HK-2 (cell line): ENCODE measurements around the gene AP4B1.

Source experiments
- DNase-seq: peaks from one replicate; pipeline ENCODE4 v3.0.0-alpha.2; 2018; ENCODE audit not compliant: unreplicated experiment

The AP4B1 gene

GRCh38 chr1:113930499-113931161, 26.0 kb upstream of the AP4B1 start:
- peak; percentile 37 for DNase-seq

- peak; percentile 56 for DNase-seq
Measured at GRCh38 chr1:113929750-113930498, 25.3 kb upstream of the AP4B1 start.

GRCh38 chr1:113928941-113929749, 24.5 kb upstream of the AP4B1 start, which contains the start of gene HIPK1:
Gene HIPK1 (plus strand): TSS chr1:113929324.
- peak; percentile 88 for DNase-seq

GRCh38 chr1:113928187-113928930, 23.8 kb upstream of the AP4B1 start:
- no peak for DNase-seq

GRCh38 chr1:113924473-113924872, 19.9 kb upstream of the AP4B1 start:
- no peak for DNase-seq

GRCh38 chr1:113922957-113923356, 18.4 kb upstream of the AP4B1 start:
- DNase-seq = no peak

GRCh38 chr1:113918243-113918642, 13.6 kb upstream of the AP4B1 start:
- DNase-seq = no peak

- no peak for DNase-seq
Measured at GRCh38 chr1:113917400-113918082, 12.9 kb upstream of the AP4B1 start.

- DNase-seq = no peak
Measured at GRCh38 chr1:113916974-113917373, 12.4 kb upstream of the AP4B1 start.

GRCh38 chr1:113913887-113914664, 9.5 kb upstream of the AP4B1 start:
- no peak for DNase-seq

- DNase-seq = no peak
Measured at GRCh38 chr1:113913312-113913668, 8.7 kb upstream of the AP4B1 start.

- DNase-seq = peak; percentile 39
Measured at GRCh38 chr1:113912594-113913311, 8.2 kb upstream of the AP4B1 start.

GRCh38 chr1:113905435-113905861, 849 bp upstream of the AP4B1 start:
- no peak for DNase-seq

GRCh38 chr1:113904293-113904673, 316 bp downstream of the AP4B1 start:
- DNase-seq = peak; percentile 15

GRCh38 chr1:113903501-113904292, 902 bp downstream of the AP4B1 start:
- no peak for DNase-seq

GRCh38 chr1:113901191-113901590, 3.4 kb downstream of the AP4B1 start:
- no peak for DNase-seq

GRCh38 chr1:113899111-113899510, 5.5 kb downstream of the AP4B1 start:
- DNase-seq = no peak

- no peak for DNase-seq
Measured at GRCh38 chr1:113898241-113898814, 6.3 kb downstream of the AP4B1 start.

GRCh38 chr1:113895961-113896360, 8.6 kb downstream of the AP4B1 start:
- DNase-seq = no peak
